NCI-H1048 (cell line): Measurements from ENCODE around the gene ERAP2.
"Not testable (repeated sequence)": the region's sequence is repeated elsewhere in the genome, so short reads cannot be mapped to it uniquely, and the experiment has no call there.

Experiments used
- DNase-seq: peaks from one replicate; lab custom pipeline; 2025; lab: John Stamatoyannopoulos, UW

Gene ERAP2

GRCh38 chr5:96896806-96897205 lies 20.5 kb downstream of the ERAP2 start:
- DNase-seq: no peak

GRCh38 chr5:96901384-96901783 lies 25.1 kb downstream of the ERAP2 start:
- DNase-seq: no peak

DNA sequence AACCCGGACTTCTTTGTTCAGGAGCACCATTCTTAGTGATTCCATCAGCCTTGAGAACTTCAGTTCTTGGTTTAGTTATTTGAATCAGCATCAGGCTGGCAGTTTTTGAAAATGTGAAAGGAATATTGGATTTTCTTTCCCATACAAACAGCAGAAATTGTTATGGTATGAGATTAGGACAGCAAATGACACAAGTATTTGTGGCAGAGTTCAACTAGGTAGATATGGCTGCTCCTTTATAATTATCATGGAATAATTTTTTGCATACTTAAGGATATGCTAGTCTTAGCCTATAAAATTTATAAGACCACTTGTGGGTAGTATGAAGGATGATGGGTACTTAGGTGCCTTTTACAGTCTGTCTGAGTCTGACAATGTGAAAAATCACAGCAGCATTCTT lies 25.5 kb downstream of the ERAP2 start:
- no peak for DNase-seq

- no peak for DNase-seq
Measured at GRCh38 chr5:96902876-96903275, 26.6 kb downstream of the ERAP2 start.

- DNase-seq: no peak
Measured at GRCh38 chr5:96903300-96903699, 27.0 kb downstream of the ERAP2 start.

GRCh38 chr5:96904054-96904931 lies 28.0 kb downstream of the ERAP2 start:
- DNase-seq: no peak

DNA sequence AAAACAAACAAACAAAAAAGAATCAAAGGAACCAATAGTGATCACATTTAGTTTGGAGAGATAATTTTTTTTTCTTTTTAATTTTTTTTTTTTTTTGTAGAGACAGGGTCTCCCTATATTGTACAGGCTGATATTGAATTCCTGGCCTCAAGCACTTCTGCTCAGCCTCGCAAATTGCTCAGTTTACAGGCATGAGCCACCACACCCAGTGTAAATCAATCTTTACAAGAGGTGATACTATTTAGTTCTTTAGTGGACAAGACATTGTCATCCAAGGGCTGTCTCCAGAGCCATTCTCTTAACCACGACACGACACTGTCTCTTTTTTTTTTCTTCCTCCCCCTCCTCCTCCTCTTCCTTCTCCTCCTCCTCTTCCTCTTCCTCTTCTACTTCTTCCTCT lies 29.6 kb downstream of the ERAP2 start:
- DNase-seq: no peak

GRCh38 chr5:96909003-96909402 lies 32.7 kb downstream of the ERAP2 start:
- no peak for DNase-seq

GRCh38 chr5:96909435-96909834 lies 33.1 kb downstream of the ERAP2 start:
- DNase-seq: no peak

GRCh38 chr5:96911139-96911538 lies 34.8 kb downstream of the ERAP2 start:
- no peak for DNase-seq

DNA sequence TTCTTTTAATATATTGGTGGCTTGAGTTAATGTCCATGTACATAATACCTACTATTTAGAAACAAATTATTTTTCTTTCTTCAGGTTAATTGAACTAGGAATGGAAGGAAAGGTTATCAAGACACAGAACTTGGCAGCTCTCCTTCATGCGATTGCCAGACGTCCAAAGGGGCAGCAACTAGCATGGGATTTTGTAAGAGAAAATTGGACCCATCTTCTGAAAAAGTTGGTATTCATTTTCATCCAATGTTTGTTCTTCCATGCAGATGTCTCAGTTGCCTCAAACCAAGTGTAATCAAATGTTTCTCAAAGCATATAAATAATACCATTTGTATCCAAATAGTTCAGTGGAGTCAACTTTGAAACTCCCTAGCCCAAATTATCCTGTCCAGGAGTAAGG lies 36.9 kb downstream of the ERAP2 start:
- no peak for DNase-seq

- no peak for DNase-seq
Measured at GRCh38 chr5:96919754-96920197, 43.5 kb downstream of the ERAP2 start.

DNA sequence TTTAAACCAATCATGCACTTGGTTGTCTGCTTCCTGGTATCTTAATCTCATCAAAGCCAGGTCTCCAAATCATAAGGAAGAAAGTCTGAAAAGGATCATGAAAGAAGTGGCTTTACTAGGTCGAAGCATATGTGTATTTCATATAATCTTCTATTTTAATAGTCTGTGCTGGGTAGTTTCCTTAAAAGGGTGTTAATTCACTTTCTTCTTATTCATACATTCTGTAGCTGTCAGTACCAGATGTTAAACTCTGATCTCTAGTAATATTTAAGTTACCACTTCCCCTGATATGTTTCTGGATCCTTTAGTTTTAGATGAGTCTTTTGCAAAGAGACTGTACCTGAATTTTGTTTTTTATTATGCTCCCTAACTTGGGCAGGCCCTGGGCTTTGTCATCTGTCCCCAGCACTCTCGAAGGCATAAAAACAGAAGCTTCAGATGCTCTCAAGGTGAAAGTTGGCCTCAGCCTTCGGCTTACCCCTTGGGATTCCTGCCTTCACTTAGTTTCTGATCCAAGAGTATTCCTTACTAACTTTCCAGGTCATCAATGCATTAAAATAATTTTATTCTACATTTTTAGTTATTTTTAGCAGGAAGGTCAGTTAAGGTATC lies 44.5 kb downstream of the ERAP2 start:
- no peak for DNase-seq

- DNase-seq: no peak
Measured at GRCh38 chr5:96922499-96923244, 46.4 kb downstream of the ERAP2 start.

DNA sequence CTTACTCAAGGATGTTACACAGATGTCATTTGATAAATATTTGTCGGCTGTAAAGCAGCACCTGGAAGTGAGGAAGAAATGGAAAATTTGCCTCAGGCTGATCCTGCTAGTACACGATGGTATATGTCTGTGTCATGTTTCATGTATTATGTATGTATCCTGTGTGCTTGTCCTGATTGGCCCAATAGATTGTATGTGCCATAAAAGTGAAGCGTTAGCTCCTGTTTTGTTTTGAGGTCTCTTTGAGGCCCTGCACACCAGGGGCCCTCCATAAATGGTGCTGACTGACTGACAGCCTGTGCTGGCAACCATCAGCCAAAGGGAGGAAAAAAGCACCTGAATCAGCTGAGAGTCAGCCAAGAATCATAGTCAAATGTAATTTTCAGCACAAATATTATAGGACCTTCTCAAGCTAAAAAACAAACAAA lies 47.7 kb downstream of the ERAP2 start:
- no peak for DNase-seq

DNA sequence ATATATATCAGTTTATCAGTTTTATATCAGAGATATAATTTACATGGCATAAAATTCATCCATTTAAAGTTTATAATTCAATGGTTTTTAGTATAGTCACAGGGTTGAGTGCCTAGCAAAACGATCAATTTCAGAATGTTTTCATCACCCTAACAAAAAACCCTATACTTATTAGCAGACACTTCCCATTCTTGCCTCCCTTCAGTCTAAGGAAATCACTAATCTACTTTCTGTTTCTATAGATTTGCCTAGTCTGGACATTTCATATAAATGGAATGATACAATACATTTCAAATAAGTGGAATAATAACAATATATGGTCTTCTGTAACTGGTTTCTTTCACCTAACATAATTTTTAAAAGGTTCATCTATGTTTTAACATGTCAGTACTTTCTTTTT lies 50.0 kb downstream of the ERAP2 start:
- DNase-seq: no peak

- DNase-seq: no peak
Measured at GRCh38 chr5:96927008-96927407, 50.7 kb downstream of the ERAP2 start.

GRCh38 chr5:96928931-96929708 lies 52.8 kb downstream of the ERAP2 start:
- DNase-seq: no peak

DNA sequence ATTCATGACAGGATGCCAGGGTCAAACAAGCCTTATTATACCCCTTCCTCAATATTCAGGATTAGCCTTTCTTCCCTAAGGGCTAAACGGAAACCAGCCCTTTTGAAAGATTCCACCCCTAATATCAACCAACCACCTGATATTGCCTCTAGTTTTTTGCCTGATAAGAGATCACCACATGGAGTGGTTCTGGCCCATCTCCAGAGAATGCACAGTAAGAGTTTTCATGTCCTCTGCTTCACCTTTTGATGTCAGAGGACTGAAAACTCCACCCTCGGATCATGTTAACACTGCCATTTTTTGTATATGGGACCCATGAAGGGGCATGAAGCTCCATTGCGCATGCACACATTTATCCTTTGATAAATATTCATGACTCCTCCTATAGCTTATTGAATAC lies 53.8 kb downstream of the ERAP2 start:
- no peak for DNase-seq

DNA sequence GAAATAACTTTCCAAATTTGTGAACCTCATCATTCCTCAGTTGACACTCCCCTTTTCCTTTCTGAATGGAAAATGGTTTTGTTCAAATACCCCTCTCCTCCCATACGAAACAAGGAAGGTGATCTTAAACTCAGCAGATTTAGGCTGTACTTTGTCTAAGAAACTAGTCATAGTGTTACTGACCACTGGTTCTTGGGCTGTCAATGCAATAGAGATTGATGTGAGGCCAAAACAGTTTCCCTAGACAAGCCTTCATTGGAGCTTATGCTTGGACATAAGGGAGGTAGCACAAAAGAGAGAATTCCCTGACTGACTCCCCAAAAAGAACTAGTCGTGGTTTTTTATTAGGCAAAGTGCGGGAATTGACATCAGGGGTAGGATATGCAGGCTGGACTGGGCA lies 54.3 kb downstream of the ERAP2 start:
- no peak for DNase-seq

GRCh38 chr5:96931037-96931436 lies 54.7 kb downstream of the ERAP2 start:
- not testable (repeated sequence) for DNase-seq

- DNase-seq: no peak
Measured at GRCh38 chr5:96931605-96932004, 55.3 kb downstream of the ERAP2 start.
